ENCODE data around the gene BCKDK.
"Not testable (repeated sequence)": the region's sequence is repeated elsewhere in the genome, so short reads cannot be mapped to it uniquely, and the experiment has no call there.

The BCKDK gene

GRCh38 chr16:31141489-31142108, 33.4 kb downstream of the BCKDK start:
- Histone ChIP-seq H3K4me3 (ENCODE audit: low read depth in 1 of 5, low read length in 5 of 5) (peak overlapping the region; percentile 51 to 76 (median 65)), H3K36me3 (ENCODE audit: control insufficient read depth in 5 of 5, insufficient read depth in 5 of 5, low read length in 5 of 5) (no peaks in the 10 kb centered on the region), H3K9ac (ENCODE audit: low read length in 5 of 5) (peak overlapping the region in 3 of 5 donors; percentile 63 to 66 (median 64)), H3K4me1 (ENCODE audit: control insufficient read depth in 5 of 5, insufficient read depth in 5 of 5, low read length in 5 of 5) (peaks cover 1 to 31% (median 24%) of the 10 kb centered on the region in 5 donors), H3K27me3 (ENCODE audit: control insufficient read depth in 5 of 5, insufficient read depth in 4 of 5, low read length in 5 of 5) (no peaks in the 10 kb centered on the region), H3K9me3 (ENCODE audit: control insufficient read depth in 5 of 5, low read length in 5 of 5) (no peaks in the 10 kb centered on the region), H3K27ac (ENCODE audit: low read depth, low read length) (peak overlapping the region; percentile 61)

GRCh38 chr16:31142109-31143010, 34.2 kb downstream of the BCKDK start:
- Histone ChIP-seq H3K36me3 (ENCODE audit: control insufficient read depth in 5 of 5, insufficient read depth in 5 of 5, low read length in 5 of 5) (no peaks in the 10 kb centered on the region), H3K9me3 (ENCODE audit: control insufficient read depth in 5 of 5, low read length in 5 of 5) (no peaks in the 10 kb centered on the region), H3K27ac (ENCODE audit: low read depth, low read length) (peak overlapping the region; percentile 61), H3K4me1 (ENCODE audit: control insufficient read depth in 5 of 5, insufficient read depth in 5 of 5, low read length in 5 of 5) (peaks cover 1 to 31% (median 24%) of the 10 kb centered on the region in 5 donors), H3K9ac (ENCODE audit: low read length in 5 of 5) (peak overlapping the region in 4 of 5 donors; percentile 63 to 66 (median 64)), H3K4me3 (ENCODE audit: low read depth in 1 of 5, low read length in 5 of 5) (peak overlapping the region; percentile 61 to 76 (median 71)), H3K27me3 (ENCODE audit: control insufficient read depth in 5 of 5, insufficient read depth in 4 of 5, low read length in 5 of 5) (peaks cover 0 to 3% (median under 1%) of the 10 kb centered on the region in 5 donors)

GRCh38 chr16:31143011-31143693, 35.0 kb downstream of the BCKDK start:
- no peak overlapping the region for H3K27ac ChIP-seq (ENCODE audit: low read depth, low read length)

GRCh38 chr16:31143694-31144148, 35.5 kb downstream of the BCKDK start:
- Histone ChIP-seq H3K4me3 (ENCODE audit: low read depth in 1 of 5, low read length in 5 of 5) (no peak overlapping the region), H3K27ac (ENCODE audit: low read depth, low read length) (no peak overlapping the region), H3K9me3 (ENCODE audit: control insufficient read depth in 5 of 5, low read length in 5 of 5) (no peaks in the 10 kb centered on the region), H3K36me3 (ENCODE audit: control insufficient read depth in 5 of 5, insufficient read depth in 5 of 5, low read length in 5 of 5) (no peaks in the 10 kb centered on the region), H3K4me1 (ENCODE audit: control insufficient read depth in 5 of 5, insufficient read depth in 5 of 5, low read length in 5 of 5) (peaks cover 1 to 39% (median 28%) of the 10 kb centered on the region in 5 donors), H3K9ac (ENCODE audit: low read length in 5 of 5) (no peak overlapping the region), H3K27me3 (ENCODE audit: control insufficient read depth in 5 of 5, insufficient read depth in 4 of 5, low read length in 5 of 5) (peaks cover 7 to 16% (median 12%) of the 10 kb centered on the region in 5 donors)

More at GRCh38 chr16:31143011-31143693, 35.0 kb downstream of the BCKDK start:
- no peaks in the 10 kb centered on the region for H3K36me3 ChIP-seq (ENCODE audit: control insufficient read depth in 5 of 5, insufficient read depth in 5 of 5, low read length in 5 of 5)
- peaks cover 1 to 37% (median 26%) of the 10 kb centered on the region in 5 donors for H3K4me1 ChIP-seq (ENCODE audit: control insufficient read depth in 5 of 5, insufficient read depth in 5 of 5, low read length in 5 of 5)
- no peaks in the 10 kb centered on the region for H3K9me3 ChIP-seq (ENCODE audit: control insufficient read depth in 5 of 5, low read length in 5 of 5)
- H3K27me3 ChIP-seq (ENCODE audit: control insufficient read depth in 5 of 5, insufficient read depth in 4 of 5, low read length in 5 of 5) = peaks cover 5 to 11% (median 7%) of the 10 kb centered on the region in 5 donors
- H3K4me3 ChIP-seq (ENCODE audit: low read depth in 1 of 5, low read length in 5 of 5) = peak overlapping the region in 4 of 5 donors; percentile 55 to 76 (median 66)
- H3K9ac ChIP-seq (ENCODE audit: low read length in 5 of 5) = peak overlapping the region in 4 of 5 donors; percentile 28 to 66 (median 63)

GRCh38 chr16:31144418-31144817, 36.2 kb downstream of the BCKDK start:
- not testable (repeated sequence) for H3K9ac ChIP-seq (ENCODE audit: low read length in 5 of 5); H3K4me3 ChIP-seq (ENCODE audit: low read depth in 1 of 5, low read length in 5 of 5); H3K36me3 ChIP-seq (ENCODE audit: control insufficient read depth in 5 of 5, insufficient read depth in 5 of 5, low read length in 5 of 5); H3K9me3 ChIP-seq (ENCODE audit: control insufficient read depth in 5 of 5, low read length in 5 of 5); H3K27ac ChIP-seq (ENCODE audit: low read depth, low read length)
- Histone ChIP-seq H3K4me1 (ENCODE audit: control insufficient read depth in 5 of 5, insufficient read depth in 5 of 5, low read length in 5 of 5) (peaks cover 1 to 39% (median 25%) of the 10 kb centered on the region in 5 donors), H3K27me3 (ENCODE audit: control insufficient read depth in 5 of 5, insufficient read depth in 4 of 5, low read length in 5 of 5) (peaks cover 7 to 22% (median 16%) of the 10 kb centered on the region in 5 donors)

- H3K27me3 ChIP-seq (ENCODE audit: control insufficient read depth in 5 of 5, insufficient read depth in 4 of 5, low read length in 5 of 5) = peaks cover 7 to 22% (median 17%) of the 10 kb centered on the region in 5 donors
- no peak overlapping the region for H3K9ac ChIP-seq (ENCODE audit: low read length in 5 of 5)
- H3K36me3 ChIP-seq (ENCODE audit: control insufficient read depth in 5 of 5, insufficient read depth in 5 of 5, low read length in 5 of 5) = no peaks in the 10 kb centered on the region
- H3K9me3 ChIP-seq (ENCODE audit: control insufficient read depth in 5 of 5, low read length in 5 of 5) = no peaks in the 10 kb centered on the region
- no peak overlapping the region for H3K27ac ChIP-seq (ENCODE audit: low read depth, low read length)
- H3K4me1 ChIP-seq (ENCODE audit: control insufficient read depth in 5 of 5, insufficient read depth in 5 of 5, low read length in 5 of 5) = peaks cover 1 to 43% (median 25%) of the 10 kb centered on the region in 5 donors
- no peak overlapping the region for H3K4me3 ChIP-seq (ENCODE audit: low read depth in 1 of 5, low read length in 5 of 5)
Observed at GRCh38 chr16:31145398-31145990, 37.3 kb downstream of the BCKDK start.

- no peak overlapping the region for H3K4me3 ChIP-seq (ENCODE audit: low read depth in 1 of 5, low read length in 5 of 5)
- H3K27me3 ChIP-seq (ENCODE audit: control insufficient read depth in 5 of 5, insufficient read depth in 4 of 5, low read length in 5 of 5) = peaks cover 7 to 22% (median 17%) of the 10 kb centered on the region in 5 donors
- H3K9ac ChIP-seq (ENCODE audit: low read length in 5 of 5) = no peak overlapping the region
- no peaks in the 10 kb centered on the region for H3K9me3 ChIP-seq (ENCODE audit: control insufficient read depth in 5 of 5, low read length in 5 of 5)
- no peaks in the 10 kb centered on the region for H3K36me3 ChIP-seq (ENCODE audit: control insufficient read depth in 5 of 5, insufficient read depth in 5 of 5, low read length in 5 of 5)
- no peak overlapping the region for H3K27ac ChIP-seq (ENCODE audit: low read depth, low read length)
- H3K4me1 ChIP-seq (ENCODE audit: control insufficient read depth in 5 of 5, insufficient read depth in 5 of 5, low read length in 5 of 5) = peaks cover 0 to 32% (median 12%) of the 10 kb centered on the region in 5 donors
Observed at GRCh38 chr16:31147574-31147973, 39.4 kb downstream of the BCKDK start.

GRCh38 chr16:31148281-31148728, 40.1 kb downstream of the BCKDK start:
- Histone ChIP-seq H3K36me3 (ENCODE audit: control insufficient read depth in 5 of 5, insufficient read depth in 5 of 5, low read length in 5 of 5) (no peaks in the 10 kb centered on the region), H3K4me3 (ENCODE audit: low read depth in 1 of 5, low read length in 5 of 5) (peak overlapping the region in 2 of 5 donors; percentile 26 to 36), H3K27ac (ENCODE audit: low read depth, low read length) (no peak overlapping the region), H3K27me3 (ENCODE audit: control insufficient read depth in 5 of 5, insufficient read depth in 4 of 5, low read length in 5 of 5) (peaks cover 7 to 22% (median 17%) of the 10 kb centered on the region in 5 donors), H3K9ac (ENCODE audit: low read length in 5 of 5) (no peak overlapping the region), H3K9me3 (ENCODE audit: control insufficient read depth in 5 of 5, low read length in 5 of 5) (no peaks in the 10 kb centered on the region), H3K4me1 (ENCODE audit: control insufficient read depth in 5 of 5, insufficient read depth in 5 of 5, low read length in 5 of 5) (peaks cover 0 to 25% (median 7%) of the 10 kb centered on the region in 5 donors)

GRCh38 chr16:31148896-31149295, 40.7 kb downstream of the BCKDK start:
- peaks cover 7 to 22% (median 17%) of the 10 kb centered on the region in 5 donors for H3K27me3 ChIP-seq (ENCODE audit: control insufficient read depth in 5 of 5, insufficient read depth in 4 of 5, low read length in 5 of 5)
- no peaks in the 10 kb centered on the region for H3K9me3 ChIP-seq (ENCODE audit: control insufficient read depth in 5 of 5, low read length in 5 of 5)
- no peak overlapping the region for H3K27ac ChIP-seq (ENCODE audit: low read depth, low read length)
- no peak overlapping the region for H3K9ac ChIP-seq (ENCODE audit: low read length in 5 of 5)
- H3K4me3 ChIP-seq (ENCODE audit: low read depth in 1 of 5, low read length in 5 of 5) = peak overlapping the region in 1 of 5 donors; percentile 2
- no peaks in the 10 kb centered on the region for H3K36me3 ChIP-seq (ENCODE audit: control insufficient read depth in 5 of 5, insufficient read depth in 5 of 5, low read length in 5 of 5)
- peaks cover 0 to 24% (median 7%) of the 10 kb centered on the region in 5 donors for H3K4me1 ChIP-seq (ENCODE audit: control insufficient read depth in 5 of 5, insufficient read depth in 5 of 5, low read length in 5 of 5)
